ENCODE measurements around the gene CRLF1. TPM values are rescaled to one million over a fixed set of nuclear protein-coding genes. Genes with fewer than 3 reads are reported as not detected.

Gene CRLF1
- total and polyA plus RNA-seq, 2 of the 8 experiments (the other 6 are each of a cell fraction or from before 2014, with no cell fraction given) = 7.2 to 10.3 TPM

GRCh38 chr19:18601875-18602274, 4.7 kb downstream of the CRLF1 start:
- WGBS, 2 experiments (ENCODE audit: extremely low coverage in 1 of 2, insufficient coverage in 1 of 2, insufficient read length in 1 of 2, insufficient replicate concordance in 2 of 2, low coverage in 1 of 2, low lambda C conversion rate in 2 of 2, missing lambda C conversion rate in 1 of 2) = 81% methylated on average over 4 of the region's 4 CpGs; no CpG with 5 or more reads in 1 of the 2 experiments

More at GRCh38 chr19:18601875-18602274, 4.7 kb downstream of the CRLF1 start:
- no peak for DNase-seq (ENCODE audit: low read depth in 1 of 2, low spot score in 2 of 2)
- peaks cover 0 to 8% of the 10 kb centered on the region in 2 experiments for H4K20me1 ChIP-seq (replicated peaks in 1 of 2; ENCODE audit: control insufficient read depth in 1 of 2, insufficient read depth in 2 of 2, low read length in 2 of 2)
- peaks cover 5 to 31% (median 20%) of the 10 kb centered on the region in 4 experiments for H3K4me1 ChIP-seq (replicated peaks in 1 of 4; ENCODE audit: control insufficient read depth in 3 of 4, insufficient read depth in 4 of 4, low read length in 3 of 4)
- POLR2A ChIA-PET (ENCODE audit: partially characterized antibody) = no interaction called here
- H3K9ac ChIP-seq (replicated peaks in 1 of 4; ENCODE audit: extremely low read depth in 1 of 4, low read depth in 3 of 4, low read length in 3 of 4) = no peak overlapping the region
- peaks cover 0 to 9% (median 0%) of the 10 kb centered on the region in 4 experiments; a peak in 1 of 8 replicates for H3K36me3 ChIP-seq (ENCODE audit: control insufficient read depth in 2 of 4, insufficient read depth in 4 of 4, low read length in 3 of 4)
- H3K79me2 ChIP-seq (ENCODE audit: control insufficient read depth in 1 of 2, insufficient read depth in 2 of 2, low read length in 2 of 2) = no peaks in the 10 kb centered on the region
- no peaks in the 10 kb centered on the region for H3K9me3 ChIP-seq (ENCODE audit: insufficient read depth in 2 of 2, low read depth in 1 of 2, low read length in 1 of 2)
- no peak overlapping the region for H4K8ac ChIP-seq (ENCODE audit: extremely low read depth, insufficient read depth, low read length)
- H4K91ac ChIP-seq (replicated peaks; ENCODE audit: insufficient read length, low read length) = no peak overlapping the region
- H2AK5ac ChIP-seq (ENCODE audit: low read depth, low read length) = no peak overlapping the region
- H3K56ac ChIP-seq (replicated peaks; ENCODE audit: insufficient read length, low read depth, low read length) = no peak overlapping the region
- FAIRE-seq = no peak
- H3K27me3 ChIP-seq (replicated peaks in 1 of 4; ENCODE audit: control insufficient read depth in 3 of 4, extremely low read depth in 1 of 4, insufficient read depth in 3 of 4, low read length in 3 of 4) = peaks cover 39 to 55% (median 51%) of the 10 kb centered on the region in 4 experiments
- H3K23me2 ChIP-seq (ENCODE audit: low read depth, low read length) = peaks cover 4% of the 10 kb centered on the region; the same call in 1 of the 2 replicates
- H2BK20ac ChIP-seq (ENCODE audit: low read length) = no peak overlapping the region
- no peak overlapping the region for H3K23ac ChIP-seq (ENCODE audit: insufficient read length)
- TF ChIP-seq RAD21 (IDR thresholded peaks at IDR 0.05 in 1 of 2, conservative IDR thresholded peaks at IDR 0.05 in 1 of 2; ENCODE audit: low read depth in 2 of 2, low read length in 2 of 2) = no peak
- TF ChIP-seq BRCA1 (IDR thresholded peaks at IDR 0.05; ENCODE audit: low read depth, low read length) = no peak
- no peak for TF ChIP-seq RNF2 (IDR thresholded peaks at IDR 0.05; ENCODE audit: borderline replicate concordance, low read depth, low read length, missing control alignments, poor library complexity, severe bottlenecking)
- TF ChIP-seq MAFK (IDR thresholded peaks at IDR 0.05; ENCODE audit: low read depth, low read length) = no peak
- TF ChIP-seq JUN (IDR thresholded peaks at IDR 0.05; ENCODE audit: low read depth, low read length) = no peak
- TF ChIP-seq KDM4A (IDR thresholded peaks at IDR 0.05; ENCODE audit: low read depth, low read length, severe bottlenecking) = no peak
- no peak overlapping the region for H2BK12ac ChIP-seq (ENCODE audit: low read depth, low read length)
- no peak overlapping the region for H3K4me2 ChIP-seq (ENCODE audit: insufficient read depth in 1 of 2, low read depth in 2 of 2, low read length in 2 of 2)
- no peak overlapping the region for H3K4me3 ChIP-seq (ENCODE audit: extremely low read depth in 1 of 4, insufficient read depth in 2 of 4, low read depth in 3 of 4, low read length in 4 of 4)
- no peak overlapping the region for H3K14ac ChIP-seq (ENCODE audit: insufficient read length)
- no peak overlapping the region for H4K5ac ChIP-seq (ENCODE audit: insufficient read length, low read depth, low read length)
- H2BK120ac ChIP-seq (replicated peaks; ENCODE audit: low read depth, low read length) = no peak overlapping the region
- H2AFZ ChIP-seq (ENCODE audit: low read length) = no peak overlapping the region
- no peak overlapping the region for H3K27ac ChIP-seq (ENCODE audit: low read depth, low read length)
- no peaks in the 10 kb centered on the region for H3K79me1 ChIP-seq (ENCODE audit: low read depth, low read length)
- CTCF ChIA-PET (ENCODE audit: partially characterized antibody) = interaction anchor here (0.8 to 3.5 kb wide), 3 partner anchors 13 to 127 kb away, joined by 3 to 22 read pairs (median 3); partner anchors contain the start of gene REX1BD
- no peak overlapping the region for H3K18ac ChIP-seq (ENCODE audit: extremely low read depth, low read length)
- no peak overlapping the region for H2BK5ac ChIP-seq (ENCODE audit: low read depth, low read length)
- H3K4ac ChIP-seq (replicated peaks; ENCODE audit: insufficient read length, low read depth, low read length) = no peak overlapping the region
- peak overlapping the region; percentile 1; the same call in 1 of the 2 replicates for H2BK15ac ChIP-seq (ENCODE audit: low read length)

Data from H1 (cell line).